ENCODE measurements around the gene HSD17B10.

GRCh38 chrX:53445977-53446376, 11.8 kb upstream of the HSD17B10 start:
- TF ChIP-seq CTCF (optimal IDR thresholded peaks at IDR 0.05 in 1 of 3, IDR thresholded peaks at IDR 0.05 in 1 of 3, conservative IDR thresholded peaks at IDR 0.05 in 1 of 3; ENCODE audit: extremely low read depth in 1 of 3, insufficient read depth in 2 of 3, low read length in 3 of 3) = peak; percentile 31 to 50 (median 47)
- no peak for TF ChIP-seq EZH2 (IDR thresholded peaks at IDR 0.05; ENCODE audit: low read length)
